Right forelimb (tissue), 1 donor: ENCODE results near the gene GNB4.

Source experiments
- DNase-seq: peaks from one replicate; pipeline ENCODE4 v3.0.0-alpha.2; 2018

Gene GNB4

GRCh38 chr3:179432451-179432850 is 18.8 kb downstream of the GNB4 start:
- DNase-seq, result no peak

DNA sequence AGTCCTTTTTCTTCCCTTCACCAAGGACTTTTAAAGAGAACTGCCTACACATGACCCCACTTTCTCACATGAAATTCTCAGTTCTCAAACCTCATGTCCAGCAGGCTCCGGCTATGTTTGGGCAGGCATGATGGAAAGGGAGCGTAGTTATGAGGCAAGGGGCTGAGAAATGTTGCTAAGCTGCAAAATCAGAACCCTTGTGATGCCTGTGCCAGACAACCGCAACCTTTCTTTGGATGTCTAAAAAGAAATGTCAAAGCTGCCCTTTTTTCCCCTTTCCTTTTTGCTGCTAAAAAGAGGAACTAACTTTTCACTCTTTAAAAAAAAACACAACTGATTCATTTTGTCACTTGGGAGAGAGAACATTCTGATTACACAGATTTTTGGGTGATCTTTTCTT is 19.2 kb downstream of the GNB4 start:
- no peak for DNase-seq

DNA sequence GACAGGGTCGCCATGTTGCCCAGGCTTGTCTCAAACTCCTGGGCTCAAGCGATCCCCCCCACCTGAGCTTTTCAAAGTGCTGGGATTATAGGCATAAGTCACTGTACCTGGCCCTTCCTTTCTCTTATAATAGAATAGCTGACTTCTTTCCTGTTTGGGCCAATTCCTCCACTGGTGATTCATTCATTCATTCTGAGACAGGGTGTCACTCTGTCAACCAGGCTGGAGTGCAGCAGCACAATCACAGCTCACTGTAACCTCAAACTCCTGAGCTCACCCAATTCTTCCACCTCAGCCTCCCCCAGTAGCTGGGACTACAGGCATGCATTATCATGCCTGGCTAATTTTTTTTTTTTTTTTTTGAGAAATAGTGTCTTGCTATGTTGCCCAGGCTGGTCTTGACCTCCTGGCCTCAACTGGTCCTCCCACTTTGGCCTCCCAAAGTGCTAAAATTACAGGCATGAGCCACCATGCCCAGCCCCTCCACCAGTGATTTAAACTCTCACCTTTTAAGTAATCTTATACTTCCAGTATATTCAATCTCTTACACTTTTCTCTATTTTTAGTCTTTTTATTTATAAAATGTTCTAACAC is 20.9 kb downstream of the GNB4 start:
- DNase-seq, result no peak

DNA sequence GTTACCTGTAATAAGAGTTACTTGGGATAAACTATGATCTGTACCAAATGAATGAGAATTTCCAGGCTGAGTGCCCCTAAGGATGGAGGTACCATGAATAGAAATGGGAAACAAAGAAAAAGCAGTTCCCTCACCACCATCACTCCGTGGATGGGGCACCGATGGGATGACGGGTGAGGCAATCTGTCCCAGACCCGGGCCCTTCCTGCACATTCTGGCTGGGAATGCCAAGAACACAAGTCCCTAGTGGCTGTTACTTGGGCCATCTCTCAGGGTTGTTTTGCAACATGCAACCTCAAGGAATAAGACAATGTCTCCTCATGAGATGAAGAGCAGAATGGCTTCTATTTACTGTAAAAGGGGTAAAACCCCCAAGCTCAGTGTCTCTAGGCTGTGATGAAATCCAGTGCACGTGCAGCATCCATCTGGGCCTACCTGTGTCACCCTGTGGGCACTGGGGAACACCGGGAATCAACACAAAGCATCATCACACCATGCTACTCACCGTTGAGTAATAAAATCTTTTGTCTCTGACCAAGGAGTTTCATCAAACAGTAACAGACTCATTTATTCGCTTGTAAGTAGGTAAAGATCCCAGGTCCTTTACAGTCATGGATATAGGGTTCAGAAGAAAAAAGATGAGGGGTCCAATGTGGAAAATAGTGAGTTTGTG is 22.3 kb downstream of the GNB4 start:
- DNase-seq, result no peak

DNA sequence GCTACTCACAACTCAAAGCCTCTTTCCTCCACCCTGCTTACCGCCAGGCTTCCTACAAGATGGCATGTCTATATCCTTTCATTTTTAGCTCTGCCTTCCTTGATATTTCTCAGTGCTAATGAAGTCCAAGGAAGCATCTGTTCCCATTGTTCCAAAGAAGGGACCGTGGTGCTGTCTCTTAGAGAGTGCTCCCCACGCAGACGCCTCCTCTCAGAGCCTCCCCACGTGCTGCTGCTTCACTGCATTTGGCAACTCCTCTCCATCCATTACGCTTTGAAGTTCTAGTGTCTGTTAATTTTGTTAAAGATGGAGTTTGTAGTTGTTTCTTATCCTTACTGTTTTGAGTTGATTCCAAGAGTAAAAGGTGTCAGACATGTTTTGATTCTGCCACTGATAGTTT is 26.2 kb downstream of the GNB4 start:
- no peak for DNase-seq

DNA sequence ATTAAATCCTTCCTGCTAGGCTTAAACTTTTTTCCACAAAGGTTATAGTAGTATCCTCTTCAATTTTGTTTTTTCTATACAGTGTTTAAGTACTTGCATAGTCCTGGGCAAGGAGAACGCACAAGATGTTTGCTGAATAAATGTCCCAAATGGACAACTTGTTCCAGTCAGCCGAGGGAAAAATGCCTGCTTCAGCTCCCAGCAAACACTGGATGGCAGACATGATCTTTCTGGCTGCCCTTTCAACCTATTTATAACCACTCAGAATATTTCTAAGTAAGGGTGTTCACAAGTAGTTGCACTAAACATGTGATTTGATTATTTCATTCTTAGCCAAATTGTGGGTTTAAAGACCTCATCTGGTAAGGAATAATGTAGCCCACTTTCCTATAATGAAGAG is 29.8 kb downstream of the GNB4 start:
- DNase-seq, result no peak

DNA sequence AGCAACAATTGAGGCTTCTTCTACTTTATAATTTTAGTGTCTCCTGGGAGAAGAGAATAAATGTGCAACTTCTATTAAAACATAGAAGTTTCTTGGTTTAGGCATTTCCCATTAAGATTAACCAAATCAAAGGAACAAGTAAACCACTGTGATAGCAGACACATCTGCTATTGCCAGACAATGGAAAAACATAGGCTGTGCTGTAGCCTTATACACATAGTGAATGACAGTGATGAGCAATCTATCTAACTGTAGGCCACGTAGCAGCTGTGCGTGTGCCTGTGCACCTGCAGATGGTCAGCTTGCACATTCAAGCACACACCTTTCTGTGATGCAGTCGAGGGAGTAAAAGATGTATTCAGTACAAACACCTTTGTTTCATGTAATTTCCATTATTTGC is 32.7 kb downstream of the GNB4 start:
- DNase-seq, result no peak

DNA sequence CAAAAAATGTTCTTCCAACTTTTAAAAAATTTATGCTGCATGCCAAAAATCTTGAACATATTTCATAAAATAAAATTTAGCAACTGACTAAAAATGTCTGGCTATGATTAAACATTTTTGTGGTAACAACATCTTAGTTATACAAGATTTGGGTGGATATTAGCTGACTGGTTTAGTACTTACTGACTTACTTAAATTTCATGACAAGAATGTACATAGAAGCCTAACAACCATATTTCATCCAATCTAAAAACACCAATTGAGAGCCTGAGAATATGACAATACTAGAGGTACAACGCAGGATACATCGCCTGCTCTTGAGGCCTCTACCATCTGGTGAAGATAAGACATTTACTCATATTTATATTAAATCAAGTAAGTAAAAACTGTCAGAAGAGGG is 34.6 kb downstream of the GNB4 start:
- no peak for DNase-seq

GRCh38 chr3:179415377-179415776 is 35.9 kb downstream of the GNB4 start:
- DNase-seq, result no peak

GRCh38 chr3:179414804-179415203 is 36.5 kb downstream of the GNB4 start:
- DNase-seq, result no peak

- DNase-seq, result no peak
Observed at GRCh38 chr3:179410999-179411398, 40.3 kb downstream of the GNB4 start.

DNA sequence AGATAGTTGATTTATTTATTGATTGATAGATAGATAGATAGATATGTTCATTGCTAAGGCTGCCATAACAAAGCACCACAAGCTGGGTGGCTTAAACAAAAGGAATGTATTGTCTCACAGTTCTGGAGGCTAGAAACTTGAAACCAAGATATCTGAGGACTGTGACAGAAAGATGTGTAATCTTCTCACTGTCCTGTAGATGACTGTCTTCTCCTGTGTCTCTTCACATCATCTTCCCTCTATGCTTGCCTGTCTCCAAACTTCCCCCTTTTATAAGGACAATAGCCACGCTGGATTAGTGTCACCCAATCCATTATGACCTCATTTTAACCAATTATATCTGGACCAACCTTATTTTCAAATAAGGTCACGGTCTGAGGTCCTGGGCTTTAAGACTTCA is 40.9 kb downstream of the GNB4 start:
- no peak for DNase-seq

- no peak for DNase-seq
Observed at GRCh38 chr3:179404307-179404706, 47.0 kb downstream of the GNB4 start.

- no peak for DNase-seq
Observed at GRCh38 chr3:179402963-179403362, 48.3 kb downstream of the GNB4 start.

- no peak for DNase-seq
Observed at GRCh38 chr3:179401561-179401960, 49.7 kb downstream of the GNB4 start.

- no peak for DNase-seq
Observed at GRCh38 chr3:179398574-179399231, 52.6 kb downstream of the GNB4 start.

DNA sequence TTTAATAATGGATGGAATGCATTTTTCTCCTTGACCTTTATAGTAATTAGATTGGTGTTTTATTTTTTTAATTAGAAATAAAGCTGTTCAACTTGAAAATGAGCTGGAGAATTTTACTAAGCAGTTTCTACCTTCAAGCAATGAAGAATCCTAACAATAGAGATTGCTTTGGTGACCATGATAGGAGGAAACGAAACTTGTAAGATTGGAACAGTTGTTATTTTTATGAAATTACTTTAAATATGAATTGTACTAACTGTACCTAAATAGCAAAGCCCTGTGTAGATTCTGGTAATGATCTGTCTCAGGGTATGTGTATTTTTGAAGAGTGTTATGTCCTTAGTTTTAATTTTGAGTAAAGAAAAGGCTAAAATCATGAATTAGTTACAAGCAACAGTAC is 59.4 kb downstream of the GNB4 start:
- DNase-seq, result no peak

- DNase-seq, result no peak
Observed at GRCh38 chr3:179376474-179376873, 74.8 kb downstream of the GNB4 start.

- no peak for DNase-seq
Observed at GRCh38 chr3:179375091-179375999, 75.9 kb downstream of the GNB4 start.

DNA sequence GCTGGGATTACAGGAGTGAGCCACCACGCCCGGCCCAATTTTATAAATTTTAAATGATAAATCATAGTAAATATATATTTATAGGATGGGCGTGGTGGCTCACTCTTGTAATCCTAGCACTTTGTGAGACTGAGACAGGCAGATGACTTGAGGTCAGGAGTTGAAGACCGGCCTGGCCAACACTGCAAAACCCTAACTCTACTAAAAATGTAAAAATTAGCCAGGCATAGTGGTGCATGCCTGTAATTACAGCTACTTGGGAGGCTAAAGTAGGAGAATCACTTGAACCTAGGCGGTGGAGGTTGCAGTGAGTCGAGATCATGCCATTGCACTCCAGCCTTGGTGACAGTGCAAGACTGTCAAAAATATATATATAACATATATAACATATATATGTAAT is 77.3 kb downstream of the GNB4 start:
- no peak for DNase-seq

DNA sequence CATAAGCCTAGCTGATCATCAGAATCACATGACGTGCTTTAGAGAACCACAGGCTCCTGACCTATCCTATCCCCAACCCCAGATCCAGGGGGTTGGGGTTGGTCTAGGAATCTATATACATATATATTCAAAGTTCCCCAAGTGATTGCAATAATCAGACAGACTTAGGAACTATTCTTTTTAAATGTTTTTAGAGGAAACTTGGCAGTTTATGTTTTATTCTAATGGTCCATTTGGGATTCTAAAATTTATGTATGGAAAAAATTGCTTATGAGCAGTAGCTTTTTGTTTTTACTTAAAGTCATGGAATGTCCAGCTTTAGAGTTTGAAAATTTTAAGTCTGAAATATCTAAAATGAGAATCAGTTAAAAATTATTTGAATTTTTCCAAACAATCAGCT is 81.6 kb downstream of the GNB4 start:
- no peak for DNase-seq

DNA sequence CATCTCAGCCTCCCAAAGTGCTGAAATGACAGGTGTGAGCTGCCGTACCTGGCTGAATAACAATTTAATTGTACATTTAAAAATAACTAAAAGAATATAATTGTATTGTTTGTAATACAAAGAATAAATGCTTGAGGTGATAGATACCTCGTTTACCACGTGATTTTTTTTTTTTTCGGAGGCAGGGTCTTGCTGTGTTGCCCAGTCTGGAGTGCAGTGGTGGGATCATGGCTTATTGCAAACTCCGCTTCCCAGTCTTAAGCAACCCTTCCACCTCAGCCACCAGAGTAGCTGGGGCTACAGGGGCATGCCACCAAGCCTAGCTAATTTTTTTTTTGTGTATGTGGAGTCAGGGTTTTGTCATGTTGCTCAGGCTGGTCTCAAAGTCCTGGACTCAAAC is 87.9 kb downstream of the GNB4 start:
- DNase-seq, result no peak

GRCh38 chr3:179355996-179356395 is 95.3 kb downstream of the GNB4 start:
- no peak for DNase-seq
